Kasumi-1 (cell line): Measurements from ENCODE around the gene TUBGCP3.
"Not testable (repeated sequence)": the region's sequence is repeated elsewhere in the genome, so short reads cannot be mapped to it uniquely, and the experiment has no call there.

Experiments used
- DNase-seq, 2 experiments: peaks; one replicate each; lab custom pipeline; 2025; lab: John Stamatoyannopoulos, UW

Gene TUBGCP3

GRCh38 chr13:112530861-112531260, 57.1 kb downstream of the TUBGCP3 start:
- DNase-seq = no peak

GRCh38 chr13:112529216-112529615, 58.7 kb downstream of the TUBGCP3 start:
- DNase-seq = no peak

- no peak for DNase-seq
Observed at GRCh38 chr13:112526146-112526853, 61.7 kb downstream of the TUBGCP3 start.

GRCh38 chr13:112525356-112525945, 62.5 kb downstream of the TUBGCP3 start:
- no peak for DNase-seq

GRCh38 chr13:112522578-112522977, 65.4 kb downstream of the TUBGCP3 start:
- DNase-seq = no peak

- no peak for DNase-seq
Observed at GRCh38 chr13:112521073-112521685, 66.8 kb downstream of the TUBGCP3 start.

- no peak for DNase-seq
Observed at GRCh38 chr13:112519517-112520060, 68.4 kb downstream of the TUBGCP3 start.

- DNase-seq = no peak
Observed at GRCh38 chr13:112516218-112516617, 71.7 kb downstream of the TUBGCP3 start.

GRCh38 chr13:112513761-112514160, 74.2 kb downstream of the TUBGCP3 start:
- no peak for DNase-seq

- DNase-seq = no peak
Observed at GRCh38 chr13:112510987-112511685, 76.8 kb downstream of the TUBGCP3 start.

GRCh38 chr13:112510002-112510780, 77.8 kb downstream of the TUBGCP3 start:
- peak; percentile 71 to 86 for DNase-seq

GRCh38 chr13:112509190-112509589, 78.8 kb downstream of the TUBGCP3 start:
- no peak for DNase-seq

- DNase-seq = no peak
Observed at GRCh38 chr13:112506046-112506445, 81.9 kb downstream of the TUBGCP3 start.

- DNase-seq = no peak
Observed at GRCh38 chr13:112496166-112496565, 91.8 kb downstream of the TUBGCP3 start.

- no peak for DNase-seq
Observed at GRCh38 chr13:112495465-112495864, 92.5 kb downstream of the TUBGCP3 start.

GRCh38 chr13:112489199-112489598, 98.8 kb downstream of the TUBGCP3 start:
- DNase-seq = no peak

- DNase-seq = not testable (repeated sequence)
Observed at GRCh38 chr13:112488343-112489050, 99.5 kb downstream of the TUBGCP3 start.

GRCh38 chr13:112487127-112487517, 100.8 kb downstream of the TUBGCP3 start:
- no peak for DNase-seq

- no peak for DNase-seq
Observed at GRCh38 chr13:112486386-112487126, 101.4 kb downstream of the TUBGCP3 start.

- not testable (repeated sequence) for DNase-seq
Observed at GRCh38 chr13:112485814-112486213, 102.1 kb downstream of the TUBGCP3 start.
